ENCODE results near the gene PRDM2.
"Not testable (repeated sequence)": the region's sequence is repeated elsewhere in the genome, so short reads cannot be mapped to it uniquely, and the experiment has no call there.

Gene PRDM2

GRCh38 chr1:13699936-13700520 is at the start of gene PRDM2:
TSS of gene PRDM2 (plus strand) at chr1:13700188. CDS start at chr1:13715606, 15,418 bp downstream.
- DNase-seq = peak; percentile 40

GRCh38 chr1:13651279-13651678 is 48.7 kb upstream of the PRDM2 start:
- DNase-seq = no peak

GRCh38 chr1:13652238-13652637 is 47.8 kb upstream of the PRDM2 start:
- DNase-seq = no peak

DNA sequence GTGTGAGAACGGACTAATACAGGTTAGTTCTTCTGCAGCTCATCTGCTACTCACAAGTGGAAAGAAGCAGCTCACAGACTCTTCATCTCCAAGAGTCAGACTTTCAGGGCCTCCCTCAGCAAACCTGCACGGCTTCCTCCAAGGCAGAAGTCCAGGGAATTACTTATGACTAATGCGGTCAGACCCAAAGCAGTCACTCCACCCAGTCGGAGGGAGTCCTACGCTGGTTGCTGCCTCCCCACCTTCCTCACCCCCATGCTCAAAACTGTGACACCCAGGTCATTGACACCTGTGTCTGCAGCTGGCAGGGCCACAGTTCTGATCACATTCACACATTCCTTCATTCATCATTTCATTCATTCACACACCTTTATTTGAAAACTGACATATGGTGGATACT is 38.4 kb upstream of the PRDM2 start:
- DNase-seq = no peak

DNA sequence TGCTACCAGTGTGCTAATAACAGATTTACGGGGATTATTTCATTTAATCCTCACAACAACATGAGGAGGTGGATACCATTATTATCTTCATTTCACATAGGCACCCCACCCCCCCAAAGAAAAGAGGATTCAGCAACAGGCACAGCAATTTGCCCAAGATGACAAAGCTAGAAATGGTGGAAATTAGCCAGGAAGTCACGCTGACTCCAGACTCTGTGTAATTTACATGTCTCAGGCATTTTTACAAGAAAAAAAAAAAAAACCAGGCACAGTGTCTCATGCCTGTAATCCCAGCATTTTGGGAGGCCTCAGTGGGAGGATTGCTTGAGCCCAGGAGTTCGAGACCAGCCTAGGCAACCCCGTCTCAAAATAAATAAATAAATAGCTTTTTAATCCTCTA is 37.5 kb upstream of the PRDM2 start:
- no peak for DNase-seq

GRCh38 chr1:13663969-13664368 is 36.0 kb upstream of the PRDM2 start:
- DNase-seq = no peak

- peak; percentile 85 for DNase-seq
Measured at GRCh38 chr1:13664451-13664850, 35.5 kb upstream of the PRDM2 start.

DNA sequence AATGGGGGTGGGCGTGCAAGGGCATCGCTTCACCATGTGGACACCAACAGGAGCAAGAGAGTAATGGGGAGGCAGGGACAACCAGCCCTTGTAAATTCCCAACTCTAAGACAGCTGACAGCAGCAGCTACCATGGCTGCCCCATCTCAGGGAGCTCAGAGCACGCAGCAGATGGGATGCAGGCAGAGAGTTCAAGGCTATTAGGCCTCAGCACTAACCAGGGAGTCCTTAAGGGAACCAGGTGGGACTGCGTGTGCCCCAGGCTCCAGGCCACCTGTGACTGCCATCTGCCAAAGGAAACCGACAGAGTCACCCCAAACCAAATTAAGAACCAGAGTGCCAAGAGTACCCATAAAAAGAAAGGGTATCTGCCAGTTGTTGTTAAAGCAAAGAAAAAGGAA is 33.7 kb upstream of the PRDM2 start:
- DNase-seq = no peak

DNA sequence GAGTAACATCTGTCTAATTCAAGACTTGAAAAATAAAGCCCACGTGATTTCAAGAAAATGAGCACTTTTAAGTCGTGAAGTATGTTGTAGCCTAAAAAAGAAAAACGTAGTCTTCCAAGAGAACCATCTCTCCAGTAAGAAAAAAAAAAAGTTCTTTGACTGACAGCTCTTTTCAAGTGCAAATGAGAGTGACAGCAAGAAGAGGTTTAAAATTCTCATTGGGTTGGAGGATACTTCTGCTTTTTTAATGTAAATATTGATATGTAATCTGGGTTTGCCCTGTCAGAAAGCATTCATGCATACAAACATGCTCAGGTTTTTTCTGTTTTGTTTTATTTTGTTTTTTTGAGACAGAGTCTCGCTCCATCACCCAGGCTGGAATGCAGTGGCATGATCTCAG is 32.3 kb upstream of the PRDM2 start:
- no peak for DNase-seq

DNA sequence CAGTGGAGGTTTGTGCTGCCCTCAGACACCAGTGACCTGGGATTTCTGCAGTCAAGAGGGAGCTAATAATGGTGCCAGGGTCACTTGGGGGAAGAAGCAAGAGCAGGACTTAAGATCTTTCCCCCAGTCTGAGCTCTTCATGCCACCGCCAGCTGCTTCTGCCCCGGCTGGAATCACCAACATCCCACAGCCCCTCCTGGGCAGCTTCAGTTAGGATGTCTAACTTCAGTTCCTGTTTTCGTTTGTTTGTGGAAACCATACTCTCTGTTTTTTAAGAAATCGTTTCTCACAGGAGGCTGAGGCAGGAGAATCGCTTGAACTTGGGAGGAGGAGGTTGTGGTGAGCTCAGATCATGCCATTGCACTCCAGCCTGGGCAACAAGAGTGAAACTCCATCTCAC is 25.6 kb upstream of the PRDM2 start:
- DNase-seq = no peak

- DNase-seq = no peak
Measured at GRCh38 chr1:13675151-13675651, 24.8 kb upstream of the PRDM2 start.

- no peak for DNase-seq
Measured at GRCh38 chr1:13677896-13678295, 22.1 kb upstream of the PRDM2 start.

GRCh38 chr1:13679651-13680050 is 20.3 kb upstream of the PRDM2 start:
- no peak for DNase-seq

- DNase-seq = not testable (repeated sequence)
Measured at GRCh38 chr1:13680609-13681008, 19.4 kb upstream of the PRDM2 start.

DNA sequence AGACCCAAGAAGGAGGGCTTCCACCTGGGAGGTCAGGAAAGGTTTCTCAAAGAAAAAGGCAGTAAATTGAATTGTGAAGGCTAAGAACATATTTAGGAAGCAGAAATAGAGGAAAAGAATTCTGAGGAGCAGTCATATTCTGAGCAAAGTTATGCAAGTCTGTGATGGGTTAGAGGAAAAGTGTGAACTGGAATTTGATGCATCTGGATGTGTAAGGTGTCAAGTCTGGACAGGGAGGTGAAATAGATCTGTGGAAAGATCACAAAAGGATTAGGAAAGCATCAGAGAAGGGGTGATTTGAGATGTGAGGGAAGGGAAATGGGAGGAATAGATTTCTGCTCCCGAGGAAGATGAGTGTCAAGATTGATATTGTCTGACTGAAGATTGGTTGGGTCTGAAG is 18.1 kb upstream of the PRDM2 start:
- no peak for DNase-seq

GRCh38 chr1:13682444-13682843 is 17.5 kb upstream of the PRDM2 start:
- DNase-seq = no peak

GRCh38 chr1:13683206-13683605 is 16.8 kb upstream of the PRDM2 start:
- no peak for DNase-seq

GRCh38 chr1:13687151-13687715 is 12.8 kb upstream of the PRDM2 start:
- no peak for DNase-seq

DNA sequence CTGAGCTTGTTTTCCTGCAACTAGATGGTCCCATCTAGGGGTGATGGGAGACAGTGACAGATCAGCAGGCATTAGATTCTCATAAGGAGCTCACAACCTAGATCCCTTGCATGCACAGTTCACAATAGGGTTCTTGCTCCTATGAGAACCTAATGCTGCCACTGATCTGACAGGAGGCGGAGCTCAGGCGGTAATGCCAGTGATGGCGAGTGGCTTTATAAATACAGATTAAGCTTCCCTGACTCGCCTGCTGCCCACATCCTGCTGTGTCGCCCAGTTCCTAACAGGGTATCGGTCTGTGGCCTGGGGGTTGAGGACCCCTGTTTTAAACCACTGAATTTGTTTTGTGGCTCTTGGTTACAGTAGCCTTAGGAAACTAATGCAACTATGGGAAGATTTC is 6.9 kb upstream of the PRDM2 start:
- DNase-seq = not testable (repeated sequence)

DNA sequence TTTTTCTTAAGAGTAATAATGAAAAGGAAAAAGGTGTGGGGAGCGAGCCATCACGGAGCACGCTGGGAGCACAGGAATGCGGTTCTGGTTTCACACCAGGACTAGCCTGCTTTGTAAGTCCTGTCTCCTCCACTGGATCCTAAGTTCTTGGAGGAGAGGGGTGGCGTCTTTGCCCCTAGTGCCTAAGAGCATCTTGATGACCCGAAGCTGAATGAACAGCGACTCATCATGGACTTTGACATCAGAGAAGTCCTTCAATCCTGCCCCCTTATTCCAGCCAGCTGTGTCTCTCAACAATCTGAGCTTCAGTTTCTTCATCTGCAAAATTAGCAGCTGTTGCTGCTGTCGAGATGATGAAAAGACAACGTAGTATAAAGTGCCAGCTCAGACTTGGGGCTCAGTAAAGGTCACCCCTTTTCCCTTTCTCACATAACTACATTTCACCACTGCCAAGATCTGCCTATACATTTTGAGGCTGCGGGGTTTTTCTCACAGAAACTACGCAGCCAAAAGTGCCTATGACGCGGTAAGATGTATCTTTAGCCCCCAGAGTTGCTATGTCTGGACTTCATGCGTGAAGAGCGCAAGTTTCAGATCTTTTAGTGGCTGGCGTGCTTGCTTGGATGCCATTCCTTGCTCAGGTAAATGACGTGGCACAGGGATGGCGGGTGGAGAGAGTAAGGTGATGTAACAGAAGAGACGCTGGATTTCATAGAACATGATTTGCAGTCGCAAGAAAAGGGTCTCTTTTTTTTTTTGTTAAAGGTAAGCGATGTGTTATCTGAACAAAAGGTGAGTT is 4.9 kb upstream of the PRDM2 start:
- no peak for DNase-seq

DNA sequence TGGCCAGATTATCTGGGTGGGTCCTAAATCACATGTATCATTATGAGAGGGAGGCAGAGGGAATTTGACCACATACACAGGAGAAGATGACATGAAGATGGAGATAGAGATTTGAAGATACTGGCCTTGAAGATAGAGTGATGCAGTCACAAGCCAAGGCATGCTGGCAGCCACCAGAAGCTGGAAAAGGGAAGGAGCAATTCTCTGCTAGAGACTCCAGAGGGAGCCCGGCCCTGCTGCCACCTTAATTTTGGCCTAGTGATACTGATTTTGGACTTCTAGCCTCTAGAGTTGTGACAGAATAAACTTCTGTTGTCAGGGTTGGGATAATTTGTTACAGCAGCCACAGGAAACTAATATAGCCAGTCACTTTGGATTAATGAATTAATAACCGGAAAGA is 2.2 kb upstream of the PRDM2 start:
- DNase-seq = no peak

- no peak for DNase-seq
Measured at GRCh38 chr1:13699510-13699909, 478 bp upstream of the PRDM2 start.

DNA sequence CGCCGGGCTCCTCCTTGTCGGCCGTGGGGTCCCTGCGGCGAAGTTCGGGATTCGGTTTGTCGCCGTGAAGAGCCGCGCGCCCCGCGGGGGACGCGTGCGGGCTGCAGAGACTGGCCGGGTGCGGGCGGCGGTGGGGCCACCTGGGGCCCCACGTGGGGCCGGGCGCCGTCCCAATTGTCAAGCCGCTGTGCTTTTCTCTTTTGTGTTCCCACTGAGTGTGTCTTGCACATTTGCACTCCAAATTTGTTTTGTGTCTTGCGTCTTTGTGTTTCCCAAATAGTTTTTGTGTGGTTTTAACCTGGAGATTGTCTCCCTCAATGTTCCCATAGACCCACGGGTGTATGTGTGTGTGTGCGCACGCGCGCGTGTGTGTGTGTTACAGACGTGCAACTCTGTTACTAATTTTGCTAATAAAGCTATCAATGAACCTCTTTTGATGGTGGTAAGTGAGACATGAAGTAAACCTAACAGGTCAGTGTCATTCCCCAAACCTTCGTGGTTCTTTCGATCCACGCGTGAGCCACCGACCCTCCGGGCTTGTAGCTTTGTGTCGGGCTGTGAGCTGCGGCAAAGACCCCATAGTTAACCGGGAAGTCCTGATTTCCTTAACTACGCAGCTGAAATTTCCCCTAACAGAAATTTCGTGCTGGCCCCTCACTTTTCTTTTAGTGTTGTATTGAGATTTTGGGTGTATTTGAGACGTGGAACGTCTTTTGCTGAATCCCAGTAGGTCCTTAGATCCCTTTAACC is 708 bp downstream of the PRDM2 start:
- no peak for DNase-seq

GRCh38 chr1:13701271-13701640 is 1.3 kb downstream of the PRDM2 start:
- no peak for DNase-seq
